GM19468 (cell line): ENCODE results near the gene SNX5.
A peak's percentile ranks its signal among the peaks of the same experiment; 100 is the strongest.

Experiments
- ATAC-seq: cut with Tn5 transposase; IDR thresholded peaks from one replicate; pipeline ENCODE4 v1.9.1; 2021; ENCODE audit warnings: mild to moderate bottlenecking, moderate library complexity, moderate number of reproducible peaks; ENCODE audit not compliant: unreplicated experiment; ENCODE audit errors: extremely low read depth

SNX5 gene

DNA sequence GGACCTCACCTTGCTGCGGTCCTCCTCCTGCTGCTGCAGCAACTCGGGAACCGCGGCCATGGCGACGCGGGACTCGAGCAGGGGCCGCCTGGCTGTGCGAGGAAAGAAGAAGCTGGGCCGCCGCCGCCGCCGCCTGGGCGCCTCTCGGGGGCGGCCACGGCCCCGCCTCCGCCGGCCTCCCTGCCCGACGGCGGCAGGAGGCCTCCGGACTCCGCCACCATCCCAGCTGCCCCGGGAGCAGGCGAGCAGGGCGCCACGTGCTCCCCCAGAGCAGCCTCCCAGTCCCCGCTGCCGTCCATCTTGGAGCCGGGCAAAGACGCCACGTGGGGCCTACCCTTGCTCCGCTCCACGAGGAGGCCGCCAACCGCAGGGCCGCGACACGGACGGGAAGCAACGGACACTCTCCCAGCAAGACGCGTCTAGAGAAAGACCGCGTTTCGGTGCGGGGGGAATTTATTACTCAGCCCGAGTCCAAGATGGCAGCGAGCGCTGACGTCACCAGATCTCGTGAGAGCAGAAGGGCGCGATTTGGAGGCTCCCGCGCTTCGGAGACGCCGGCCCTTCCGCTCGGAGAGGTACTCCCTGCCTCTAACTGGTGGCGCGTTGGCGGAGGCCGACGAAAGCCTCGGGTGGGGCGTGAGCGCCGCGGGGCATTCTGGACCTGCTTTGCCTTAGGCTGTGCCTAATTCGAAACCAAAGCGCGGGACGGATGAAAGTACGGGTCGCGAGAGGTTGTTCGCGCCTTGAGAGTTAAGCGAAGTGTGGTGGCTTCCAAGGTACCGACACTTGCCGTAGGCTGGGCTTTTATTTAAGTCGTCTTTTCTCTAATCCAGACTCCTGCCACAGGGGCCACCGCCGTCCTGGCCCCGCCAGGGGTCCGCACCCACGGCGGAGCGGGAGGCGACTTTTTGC, at the start of gene SNX5, which contains the start of gene MGME1:
Gene SNX5 (minus strand): TSS at position 429 of the 912 bp plus-strand sequence. CDS start 369 bp downstream, at position 60.
Gene MGME1 (plus strand): TSS at position 653 of the 912 bp plus-strand sequence. CDS start 842 bp downstream, outside the sequence.
- peak; percentile 79 for ATAC-seq

- ATAC-seq: no peak
These were observed 49.5 kb upstream of the SNX5 start for GRCh38 chr20:18018100-18018499.

- ATAC-seq: no peak
These were observed 48.2 kb upstream of the SNX5 start for GRCh38 chr20:18016772-18017171.

- ATAC-seq: no peak
These were observed 45.8 kb upstream of the SNX5 start for GRCh38 chr20:18014411-18014810.

GRCh38 chr20:18012901-18013300, 44.3 kb upstream of the SNX5 start:
- ATAC-seq: no peak

DNA sequence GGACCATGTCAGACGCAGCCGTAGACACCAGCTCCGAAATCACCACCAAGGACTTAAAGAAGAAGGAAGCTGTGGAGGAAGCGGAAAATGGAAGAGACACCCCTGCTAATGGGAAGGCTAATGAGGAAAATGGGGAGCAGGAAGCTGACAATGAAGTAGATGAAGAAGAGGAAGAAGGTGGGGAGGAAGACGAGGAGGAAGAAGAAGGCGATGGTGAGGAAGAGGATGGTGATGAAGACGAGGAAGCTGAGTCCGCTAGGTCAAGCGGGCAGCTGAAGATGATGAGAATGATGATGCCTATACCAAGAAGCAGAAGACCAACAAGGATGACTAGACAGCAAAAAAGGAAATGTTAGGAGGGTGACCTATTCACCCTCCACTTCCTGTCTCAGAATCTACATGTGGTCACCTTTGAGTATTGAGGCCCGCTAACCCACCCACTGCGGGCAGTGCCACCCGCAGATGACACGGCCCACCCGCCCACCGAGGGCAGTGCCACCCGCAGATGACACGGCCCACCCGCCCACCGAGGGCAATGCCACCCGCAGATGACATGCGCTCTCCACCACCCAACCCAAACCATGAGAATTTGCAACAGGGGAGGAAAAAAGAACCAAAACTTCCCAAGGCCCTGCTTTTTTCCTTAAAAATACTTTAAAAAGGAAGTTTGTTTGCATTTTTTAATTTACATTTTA, 43.5 kb upstream of the SNX5 start:
- no peak for ATAC-seq

- ATAC-seq: no peak
These were observed 42.9 kb upstream of the SNX5 start for GRCh38 chr20:18011482-18011881.

DNA sequence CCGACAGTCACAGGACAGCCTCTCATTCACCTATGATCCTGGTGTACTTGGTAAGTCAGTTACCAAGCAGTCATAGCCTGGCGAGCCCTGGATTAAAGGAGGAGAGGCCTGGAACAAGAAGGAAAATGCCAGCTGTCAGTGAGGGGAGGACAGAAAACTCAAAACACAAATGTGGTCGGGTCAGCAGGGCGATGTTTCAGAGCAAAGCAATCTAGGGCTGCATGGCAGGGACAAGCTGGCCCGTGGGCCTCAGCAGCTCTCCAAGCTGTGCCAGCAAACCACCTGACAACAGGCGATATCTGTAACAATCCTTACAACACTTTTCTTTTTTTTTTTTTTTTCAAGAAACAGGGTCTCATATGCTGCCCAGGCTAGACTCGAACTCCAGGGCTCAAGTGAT, 40.5 kb upstream of the SNX5 start:
- ATAC-seq: no peak

- ATAC-seq: no peak
These were observed 39.1 kb upstream of the SNX5 start for GRCh38 chr20:18007534-18008292.

DNA sequence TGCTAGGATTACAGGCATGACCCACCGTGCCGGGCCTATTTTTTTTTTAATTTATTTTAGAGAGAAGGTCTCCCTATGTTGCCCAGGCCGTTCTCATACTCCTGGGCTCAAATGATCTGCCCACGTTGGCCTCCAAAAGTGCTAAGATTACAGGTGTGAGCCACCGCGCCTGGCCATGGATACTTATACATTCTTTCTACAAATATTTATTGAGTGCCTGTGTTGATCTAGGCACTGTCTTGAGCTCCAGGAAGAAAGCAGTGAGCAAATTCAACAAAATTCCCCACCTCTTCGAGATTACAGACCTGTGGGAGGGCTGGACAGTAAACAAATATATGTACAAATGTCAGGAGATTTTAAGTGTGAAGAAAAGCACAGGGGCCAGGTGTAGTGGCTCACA, 38.1 kb upstream of the SNX5 start:
- ATAC-seq: no peak

- no peak for ATAC-seq
These were observed 37.4 kb upstream of the SNX5 start for GRCh38 chr20:18005990-18006364.

GRCh38 chr20:18005170-18005989, 36.8 kb upstream of the SNX5 start:
- ATAC-seq: peak; percentile 91

DNA sequence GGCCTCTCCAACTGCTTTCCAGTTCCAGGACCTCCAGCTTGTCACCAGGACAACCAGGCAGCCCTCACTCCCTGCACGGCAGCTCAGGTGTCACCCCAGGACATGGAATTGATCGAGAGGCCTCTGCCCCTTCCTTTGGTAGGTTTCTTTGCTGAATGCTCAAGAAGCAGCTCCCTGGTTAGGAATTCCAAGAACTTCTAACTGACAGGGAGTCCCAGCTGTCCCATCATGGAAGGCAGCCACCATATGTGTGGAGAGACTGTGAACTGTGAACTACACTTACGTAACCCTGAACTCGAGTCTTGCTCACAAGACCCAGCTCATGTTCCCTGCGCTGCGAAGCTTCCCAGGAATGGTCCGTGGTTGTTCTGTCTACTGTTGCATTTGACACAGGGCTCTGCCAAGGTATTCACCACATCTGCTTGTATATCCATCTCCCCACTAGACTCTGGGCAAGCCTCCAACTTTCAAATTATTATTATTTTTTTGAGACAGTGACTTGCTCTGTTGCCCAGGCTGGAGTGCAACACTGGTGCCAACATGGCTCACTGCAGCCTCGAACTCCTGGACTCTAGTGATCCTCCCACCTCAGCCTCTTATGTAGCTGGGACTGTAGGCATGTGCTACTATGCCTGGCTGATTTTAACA, 35.9 kb upstream of the SNX5 start:
- ATAC-seq: no peak

- ATAC-seq: no peak
These were observed 35.3 kb upstream of the SNX5 start for GRCh38 chr20:18003897-18004296.

DNA sequence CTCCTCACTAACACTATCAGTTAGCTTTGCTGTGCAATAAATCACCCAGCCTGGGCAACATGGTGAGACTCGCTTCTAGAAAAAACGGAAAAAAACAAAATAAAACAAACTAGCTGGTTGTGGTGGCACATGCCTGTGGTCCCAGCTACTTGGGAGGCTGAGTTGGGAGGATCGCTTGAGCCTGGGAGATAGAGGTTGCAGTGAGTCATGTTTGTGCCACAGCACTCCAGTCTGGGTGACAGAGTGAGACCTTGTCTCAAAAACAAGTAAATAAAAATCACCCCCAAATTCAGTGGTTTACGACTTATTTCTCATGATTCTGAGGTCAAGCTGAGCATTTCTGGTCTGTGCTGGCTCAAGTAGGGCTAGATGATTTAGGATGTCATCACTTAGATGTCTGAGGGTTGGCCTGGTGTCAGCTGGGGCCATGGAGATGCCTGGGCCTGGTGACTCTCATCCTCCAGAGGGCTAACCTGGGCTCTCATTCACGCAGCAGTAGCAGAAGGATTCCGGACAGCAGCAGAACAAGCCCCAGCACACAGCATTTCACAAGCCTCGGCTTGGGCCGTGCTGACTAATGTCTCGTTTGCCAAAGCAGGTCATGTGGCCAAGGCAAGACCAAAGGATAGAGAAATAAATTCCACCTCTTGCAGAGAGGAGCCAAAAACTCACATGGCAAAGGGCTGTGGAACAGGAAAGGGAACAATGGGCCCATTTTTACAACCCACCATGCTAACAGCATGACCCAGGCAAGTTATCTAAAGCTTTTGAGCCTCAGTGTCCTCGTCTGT, 32.7 kb upstream of the SNX5 start:
- ATAC-seq: no peak

GRCh38 chr20:17999566-17999965, 31.0 kb upstream of the SNX5 start:
- no peak for ATAC-seq

- ATAC-seq: no peak
These were observed 29.9 kb upstream of the SNX5 start for GRCh38 chr20:17998446-17998845.

DNA sequence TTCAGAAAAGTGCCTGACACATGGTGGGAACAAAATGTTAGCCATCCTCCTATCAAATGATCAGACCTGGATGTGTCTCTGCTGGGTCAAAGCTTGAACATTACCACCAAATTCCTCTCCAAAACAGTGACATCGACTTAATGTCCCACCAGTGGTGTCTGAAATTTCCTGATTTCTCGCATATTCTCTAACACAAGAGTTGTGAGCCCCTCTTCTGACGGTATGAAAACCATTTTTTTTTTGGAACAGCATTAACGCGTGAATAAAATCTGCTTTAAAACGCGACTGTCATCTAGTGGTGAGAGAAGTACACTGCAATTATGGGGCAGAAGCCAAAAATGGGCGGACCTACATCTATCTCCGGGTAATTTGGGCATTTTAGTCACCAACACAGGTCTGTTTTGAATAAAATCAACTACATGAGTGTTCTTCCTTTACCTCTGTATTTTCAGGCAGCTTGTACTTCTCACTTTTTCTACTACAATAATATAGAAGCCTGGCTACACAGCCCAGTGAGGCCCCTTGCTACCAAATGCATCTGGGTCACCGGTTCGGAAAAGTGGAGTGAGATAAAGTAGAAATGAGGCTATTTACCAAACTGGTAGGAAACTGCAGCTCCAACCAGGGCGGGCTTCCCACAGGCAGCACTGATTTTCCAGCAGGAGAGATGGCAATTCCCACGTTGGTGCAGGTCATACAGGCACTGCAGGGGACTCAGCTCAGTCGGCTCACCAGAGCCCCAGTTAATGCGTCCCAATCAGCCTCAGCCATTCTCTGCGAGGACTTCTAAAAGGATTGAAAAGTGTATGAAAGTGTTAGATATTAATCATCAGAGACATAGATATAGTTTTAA, 27.6 kb upstream of the SNX5 start:
- ATAC-seq: no peak
